NCI-H748 (cell line): ENCODE measurements around the gene IL11.
"Not testable (repeated sequence)": the region's sequence is repeated elsewhere in the genome, so short reads cannot be mapped to it uniquely, and the experiment has no call there.

Experiments
- DNase-seq: peaks from one replicate; lab custom pipeline; 2025; ENCODE audit not compliant: unreplicated experiment; lab: John Stamatoyannopoulos, UW

Gene IL11

GRCh38 chr19:55336101-55336500 is 34.2 kb downstream of the IL11 start:
- DNase-seq = no peak

GRCh38 chr19:55333870-55334269 is 36.4 kb downstream of the IL11 start:
- no peak for DNase-seq

GRCh38 chr19:55329791-55330190 is 40.5 kb downstream of the IL11 start:
- not testable (repeated sequence) for DNase-seq

- not testable (repeated sequence) for DNase-seq
Observed at GRCh38 chr19:55328774-55329318, 41.4 kb downstream of the IL11 start.

- DNase-seq = no peak
Observed at GRCh38 chr19:55325172-55325571, 45.1 kb downstream of the IL11 start, which contains the start of gene TMEM150B. TMEM150B (minus strand) TSS chr19:55325341; CDS start chr19:55321036, 4,305 bp downstream.

GRCh38 chr19:55324662-55325061 is 45.6 kb downstream of the IL11 start:
- DNase-seq = no peak

GRCh38 chr19:55322204-55322885 is 47.9 kb downstream of the IL11 start:
- no peak for DNase-seq

GRCh38 chr19:55321466-55322137 is 48.7 kb downstream of the IL11 start:
- no peak for DNase-seq

- no peak for DNase-seq
Observed at GRCh38 chr19:55320844-55321419, 49.3 kb downstream of the IL11 start.

GRCh38 chr19:55319785-55320184 is 50.5 kb downstream of the IL11 start:
- peak; percentile 62 for DNase-seq

GRCh38 chr19:55316646-55317045 is 53.6 kb downstream of the IL11 start:
- DNase-seq = no peak

- no peak for DNase-seq
Observed at GRCh38 chr19:55315956-55316525, 54.2 kb downstream of the IL11 start.

GRCh38 chr19:55314396-55314795 is 55.9 kb downstream of the IL11 start:
- no peak for DNase-seq
